A549 (cell line): ENCODE data around the gene CRISPLD2. TPM values are rescaled to one million over a fixed set of nuclear protein-coding genes. Genes with fewer than 3 reads are reported as not detected.

Source experiments
- ATAC-seq, 2 experiments: fragments of 200-7000 bp in 1 of 2; fragments of >200 bp in 1 of 2; cut with Nextera tagmentation in 1 of 2; cut with Tn5 transposase in 1 of 2; 3 replicates each; pipeline versions ENCODE4 v1.8.0 to v1.9.1; 2018 to 2020; ENCODE audit warnings: mild to moderate bottlenecking in 1 of 2, moderate library complexity in 1 of 2
- CTCF ChIA-PET: fragments of 300-600 bp; sonication (Branson Sonifier 250); formaldehyde crosslinking; extraction: SDS; loops from one replicate; lab custom pipeline; 2021; ENCODE audit warnings: antibody characterized with exemption, inconsistent platforms; lab: Yijun Ruan, JAX
- POLR2A ChIA-PET: fragments of 350-600 bp; formaldehyde crosslinking; extraction: SDS; loops from one replicate; lab custom pipeline; 2021; ENCODE audit warnings: antibody characterized with exemption, inconsistent platforms; lab: Yijun Ruan, JAX
- DNase-seq, 2 experiments: peaks; one replicate each; pipeline versions ENCODE4 v3.0.0 to v3.0.0-alpha.2; 2011 to 2016; ENCODE audit warnings: low read depth in 1 of 2, low spot score in 1 of 2
- FAIRE-seq: peaks from 2 replicates; lab custom pipeline; 2011; peaks lifted over from hg19 to GRCh38; lab: Jason Lieb, UNC
- H3K27ac ChIP-seq, 2 experiments: fragments of >200 bp; sonication (Bioruptor Twin); formaldehyde crosslinking; 3 replicates each; pipeline ENCODE4 v1.5.1; 2016 to 2017
- H3K4me1 ChIP-seq: fragments of >200 bp; sonication (Bioruptor Twin); formaldehyde crosslinking; 3 replicates; pipeline ENCODE4 v1.6.1; 2016
- H3K4me2 ChIP-seq: fragments of >200 bp; sonication (Bioruptor Twin); formaldehyde crosslinking; 3 replicates; pipeline ENCODE4 v1.6.1; 2016
- H3K4me3 ChIP-seq: fragments of >200 bp; sonication (Bioruptor Twin); formaldehyde crosslinking; 3 replicates; pipeline ENCODE4 v1.5.1; 2016
- H3K9me3 ChIP-seq: fragments of >200 bp; sonication (Bioruptor Twin); formaldehyde crosslinking; 3 replicates; pipeline ENCODE4 v1.6.1; 2016
- ATOH8 ChIP-seq: fragments of 250-450 bp; sonication (Bioruptor Pico); IDR thresholded peaks from 2 replicates; pipeline ENCODE4 v1.5.0; 2020; ENCODE audit warnings: low read depth, mild to moderate bottlenecking, moderate library complexity
- CBX2 ChIP-seq: fragments of 200-600 bp; sonication (generic); IDR thresholded peaks from 2 replicates; pipeline ENCODE4 v1.6.1; 2016; ENCODE audit warnings: low read depth, mild to moderate bottlenecking, borderline replicate concordance
- CEBPB ChIP-seq, 2 experiments: fragments of >200 bp in 1 of 2; sonication (Bioruptor Twin) in 1 of 2; formaldehyde crosslinking in 1 of 2; IDR thresholded peaks; 2 replicates each; pipeline ENCODE4 v1.6.1; 2012 to 2016
- CHD2 ChIP-seq: fragments of 150-350 bp; IDR thresholded peaks from 2 replicates; pipeline ENCODE4 v1.6.1; 2014; ENCODE audit warnings: low read length; ENCODE audit not compliant: partially characterized antibody
- CTCF ChIP-seq: fragments of >200 bp; sonication (Bioruptor Twin); formaldehyde crosslinking; IDR thresholded peaks from 3 replicates; pipeline ENCODE4 v1.5.1; 2016
- EHF ChIP-seq: fragments of 250-450 bp; sonication (Bioruptor Pico); IDR thresholded peaks from 2 replicates; pipeline ENCODE4 v1.5.0; 2020; ENCODE audit warnings: mild to moderate bottlenecking
- ESRRA ChIP-seq: fragments of 150-350 bp; IDR thresholded peaks from 2 replicates; pipeline ENCODE4 v1.6.1; 2014; ENCODE audit warnings: mild to moderate bottlenecking, low read length, borderline replicate concordance
- FOSB ChIP-seq: fragments of 250-450 bp; sonication (Bioruptor Pico); IDR thresholded peaks from 2 replicates; pipeline ENCODE4 v1.5.0; 2020; ENCODE audit warnings: mild to moderate bottlenecking, moderate library complexity
- FOSL2 ChIP-seq, 2 experiments: fragments of 450-650 bp in 1 of 2; fragments of >200 bp in 1 of 2; sonication (Bioruptor Twin) in 1 of 2; formaldehyde crosslinking; IDR thresholded peaks; 2 replicates each; pipeline versions ENCODE4 v1.5.0 to v1.6.1; 2016 to 2020; ENCODE audit warnings: mild to moderate bottlenecking in 1 of 2, moderate library complexity in 1 of 2
- FOXS1 ChIP-seq: fragments of 250-450 bp; sonication (Bioruptor Pico); IDR thresholded peaks from 2 replicates; pipeline ENCODE4 v1.5.0; 2020; ENCODE audit warnings: mild to moderate bottlenecking, moderate library complexity
- HES2 ChIP-seq: fragments of >200 bp; sonication (Bioruptor Twin); formaldehyde crosslinking; IDR thresholded peaks from 2 replicates; pipeline ENCODE4 v1.6.1; 2016
- HEYL ChIP-seq: fragments of 250-450 bp; sonication (Bioruptor Pico); IDR thresholded peaks from 2 replicates; pipeline ENCODE4 v1.8.0; 2021; ENCODE audit warnings: mild to moderate bottlenecking, moderate library complexity
- HOXB13 ChIP-seq: fragments of 250-450 bp; sonication (Bioruptor Pico); IDR thresholded peaks from 2 replicates; pipeline ENCODE4 v1.5.0; 2020; ENCODE audit warnings: low read depth, mild to moderate bottlenecking, moderate library complexity
- PBX3 ChIP-seq: IDR thresholded peaks from 2 replicates; pipeline ENCODE4 v1.6.1; 2012
- RAD21 ChIP-seq, 2 experiments: fragments of >200 bp in 1 of 2; sonication (Bioruptor Twin) in 1 of 2; formaldehyde crosslinking in 1 of 2; IDR thresholded peaks in 1 of 2; conservative IDR thresholded peaks in 1 of 2; 2 replicates in 1 of 2; 3 replicates in 1 of 2; pipeline ENCODE4 v1.6.1; 2012 to 2018; ENCODE audit warnings: inconsistent platforms in 1 of 2
- REST ChIP-seq: fragments of 200-600 bp; sonication (generic); IDR thresholded peaks from 2 replicates; pipeline ENCODE4 v1.6.1; 2016; ENCODE audit warnings: antibody characterized with exemption, mild to moderate bottlenecking, moderate library complexity
- RFX5 ChIP-seq: fragments of 450-650 bp; IDR thresholded peaks from 2 replicates; pipeline ENCODE4 v1.7.1; 2014; ENCODE audit warnings: antibody characterized with exemption, mild to moderate bottlenecking, moderate library complexity
- SREBF2 ChIP-seq: fragments of 450-650 bp; IDR thresholded peaks from 2 replicates; pipeline ENCODE4 v1.6.1; 2014; ENCODE audit warnings: mild to moderate bottlenecking, moderate library complexity
- USF2 ChIP-seq: fragments of 450-650 bp; IDR thresholded peaks from 2 replicates; pipeline ENCODE4 v1.6.1; 2014; ENCODE audit warnings: antibody characterized with exemption
- ZSCAN20 ChIP-seq: fragments of 250-450 bp; sonication (Bioruptor Pico); IDR thresholded peaks from 2 replicates; pipeline ENCODE4 v1.8.0; 2022; ENCODE audit warnings: mild to moderate bottlenecking, moderate library complexity
- WGBS: methylation state at CpG from one replicate; pipeline ENCODE4 v1.1.6; 2017; ENCODE audit errors: missing lambda C conversion rate; 5-methylcytosine and 5-hydroxymethylcytosine counted together
- polyA plus RNA-seq, 4 experiments: library from polyadenylated mRNA; depleted of rRNA in 3 of 4; stranded (reverse); fragments of >200 nt; fragmentation: RNase III in 1 of 4; extraction: RNeasy Plus Mini Kit Qiagen cat#74134 plus additional on column Dnase treatment in 1 of 4; gene quantifications; 2 replicates in 3 of 4; 3 replicates in 1 of 4; pipeline ENCODE4 v1.2.3, GENCODE V29; 2011 to 2017

CRISPLD2 gene
- polyA plus RNA-seq, 2 of the 4 experiments (the other 2 are of a cell fraction), result 0.85 to 1.6 TPM

GRCh38 chr16:84821728-84822689 lies 2.2 kb downstream of the CRISPLD2 start:
- POLR2A ChIA-PET, result no interaction called here
- no peak for TF ChIP-seq FOXS1 (CRISPR knock-in tag)
- no peak for TF ChIP-seq REST
- TF ChIP-seq FOSL2 (IDR thresholded peaks at IDR 0.05), result no peak
- no peak for TF ChIP-seq FOSL2 (CRISPR knock-in tag; IDR thresholded peaks at IDR 0.05)
- no peak for TF ChIP-seq PBX3
- TF ChIP-seq CBX2, result no peak
- no peak for TF ChIP-seq HES2
- TF ChIP-seq RFX5, result no peak
- no peak for TF ChIP-seq SREBF2
- no peak for TF ChIP-seq CHD2
- no peak for TF ChIP-seq ESRRA
- no peak for TF ChIP-seq RAD21 (conservative IDR thresholded peaks at IDR 0.05 in 1 of 2, IDR thresholded peaks at IDR 0.05 in 1 of 2)
- no peak overlapping the region for H3K4me3 ChIP-seq
- no peak overlapping the region for H3K27ac ChIP-seq
- CTCF ChIA-PET, result interaction anchor here (0.9 to 1.8 kb wide), 2 partner anchors 130 to 149 kb away, joined by 3 to 5 read pairs; no protein-coding TSS in a partner anchor
- 61% methylated on average over 13 of the region's 13 CpGs for WGBS
- no peak overlapping the region for H3K4me2 ChIP-seq
- FAIRE-seq (no peak), ATAC-seq (no peak), DNase-seq (no peak)
- no peaks in the 10 kb centered on the region for H3K9me3 ChIP-seq
- peaks cover 11% of the 10 kb centered on the region; the same call in 2 of the 3 replicates for H3K4me1 ChIP-seq

- FAIRE-seq (no peak), ATAC-seq (no peak), DNase-seq (no peak)
- ChIA-PET CTCF (interaction anchor here (2.1 kb wide), 1 partner anchor 69 kb away, joined by 7 read pairs; no protein-coding TSS in a partner anchor), POLR2A (no interaction called here)
- Histone ChIP-seq H3K27ac (no peak overlapping the region), H3K4me1 (peaks cover 11% of the 10 kb centered on the region; the same call in 2 of the 3 replicates), H3K9me3 (no peaks in the 10 kb centered on the region), H3K4me3 (no peak overlapping the region), H3K4me2 (no peak overlapping the region)
- WGBS, result 70% methylated on average over 6 of the region's 6 CpGs
- TF ChIP-seq HEYL (CRISPR knock-in tag), result no peak
- TF ChIP-seq EHF (CRISPR knock-in tag), result no peak
- no peak for TF ChIP-seq USF2
- no peak for TF ChIP-seq ESRRA
- TF ChIP-seq CTCF, result no peak
- TF ChIP-seq HOXB13, result no peak
- no peak for TF ChIP-seq CEBPB (IDR thresholded peaks at IDR 0.05)
- no peak for TF ChIP-seq ATOH8
- TF ChIP-seq SREBF2, result no peak
- no peak for TF ChIP-seq ZSCAN20 (CRISPR knock-in tag)
- TF ChIP-seq FOSB (CRISPR knock-in tag), result no peak
Observed at GRCh38 chr16:84822990-84823389, 3.2 kb downstream of the CRISPLD2 start.
